ENCODE results near the gene VEPH1.

The VEPH1 gene

GRCh38 chr3:157290766-157291165 lies 212.4 kb downstream of the VEPH1 start:
- Histone ChIP-seq H3K27ac (no peak overlapping the region), H3K4me3 (ENCODE audit: low read depth, low read length) (no peak overlapping the region), H3K36me3 (no peaks in the 10 kb centered on the region), H3K27me3 (ENCODE audit: insufficient read depth, low read depth, severe bottlenecking) (no peaks in the 10 kb centered on the region), H3K9me3 (ENCODE audit: severe bottlenecking) (no peaks in the 10 kb centered on the region)
- TF ChIP-seq CTCF (IDR thresholded peaks at IDR 0.05; ENCODE audit: low read depth, low read length) = no peak
- no peak for DNase-seq

GRCh38 chr3:157285966-157286365 lies 217.2 kb downstream of the VEPH1 start:
- H3K4me3 ChIP-seq (ENCODE audit: low read depth, low read length) = no peak overlapping the region
- DNase-seq = no peak
- H3K27me3 ChIP-seq (ENCODE audit: insufficient read depth, low read depth, severe bottlenecking) = no peaks in the 10 kb centered on the region
- H3K27ac ChIP-seq = no peak overlapping the region
- no peaks in the 10 kb centered on the region for H3K36me3 ChIP-seq
- TF ChIP-seq CTCF (IDR thresholded peaks at IDR 0.05; ENCODE audit: low read depth, low read length) = no peak
- H3K9me3 ChIP-seq (ENCODE audit: severe bottlenecking) = no peaks in the 10 kb centered on the region

- TF ChIP-seq CTCF (IDR thresholded peaks at IDR 0.05; ENCODE audit: low read depth, low read length) = no peak
- no peaks in the 10 kb centered on the region for H3K9me3 ChIP-seq (ENCODE audit: severe bottlenecking)
- H3K4me3 ChIP-seq (ENCODE audit: low read depth, low read length) = no peak overlapping the region
- no peaks in the 10 kb centered on the region for H3K36me3 ChIP-seq
- H3K27me3 ChIP-seq (ENCODE audit: insufficient read depth, low read depth, severe bottlenecking) = no peaks in the 10 kb centered on the region
- no peak for DNase-seq
- no peak overlapping the region for H3K27ac ChIP-seq
Observed at GRCh38 chr3:157285141-157285540, 218.1 kb downstream of the VEPH1 start.

- H3K9me3 ChIP-seq (ENCODE audit: severe bottlenecking) = no peaks in the 10 kb centered on the region
- H3K27me3 ChIP-seq (ENCODE audit: insufficient read depth, low read depth, severe bottlenecking) = no peaks in the 10 kb centered on the region
- DNase-seq = no peak
- no peak overlapping the region for H3K4me3 ChIP-seq (ENCODE audit: low read depth, low read length)
- no peak overlapping the region for H3K27ac ChIP-seq
- TF ChIP-seq CTCF (IDR thresholded peaks at IDR 0.05; ENCODE audit: low read depth, low read length) = no peak
- H3K36me3 ChIP-seq = no peaks in the 10 kb centered on the region
Observed at GRCh38 chr3:157284688-157285087, 218.5 kb downstream of the VEPH1 start.

GRCh38 chr3:157282261-157283191 lies 220.7 kb downstream of the VEPH1 start:
- no peak overlapping the region for H3K27ac ChIP-seq
- no peaks in the 10 kb centered on the region for H3K36me3 ChIP-seq
- DNase-seq = no peak
- H3K27me3 ChIP-seq (ENCODE audit: insufficient read depth, low read depth, severe bottlenecking) = no peaks in the 10 kb centered on the region
- H3K9me3 ChIP-seq (ENCODE audit: severe bottlenecking) = no peaks in the 10 kb centered on the region
- no peak overlapping the region for H3K4me3 ChIP-seq (ENCODE audit: low read depth, low read length)
- no peak for TF ChIP-seq CTCF (IDR thresholded peaks at IDR 0.05; ENCODE audit: low read depth, low read length)
